GM23338 (cell line): ENCODE results near the gene MPPED1. TPM values are rescaled to one million over a fixed set of nuclear protein-coding genes. Genes with fewer than 3 reads are reported as not detected.

ENCODE experiments used
- ATAC-seq: fragments of 200-7000 bp; cut with Tn5 transposase; 3 replicates; pipeline ENCODE4 v1.9.1; 2020
- DNase-seq: peaks from one replicate; pipeline ENCODE4 v3.0.0-alpha.2; 2015; ENCODE audit warnings: low spot score
- H2AFZ ChIP-seq: fragments of 200-600 bp; sonication (generic); 2 replicates; pipeline ENCODE4 v1.8.0; 2016; ENCODE audit warnings: antibody characterized with exemption, mild to moderate bottlenecking, moderate library complexity
- H3F3A ChIP-seq: fragments of 200-600 bp; sonication (generic); replicated peaks from 2 replicates; pipeline ENCODE4 v1.8.0; 2017; ENCODE audit warnings: antibody characterized with exemption, mixed run types, low read depth
- H3K27ac ChIP-seq: fragments of 200-600 bp; sonication (generic); 2 replicates; pipeline ENCODE4 v1.6.1; 2016; ENCODE audit warnings: low read depth
- H3K27me3 ChIP-seq: fragments of 200-600 bp; sonication (generic); 2 replicates; pipeline ENCODE4 v1.8.0; 2016; ENCODE audit warnings: mild to moderate bottlenecking, mixed run types, moderate library complexity; ENCODE audit not compliant: insufficient read depth
- H3K36me3 ChIP-seq: fragments of 200-600 bp; sonication (generic); 2 replicates; pipeline ENCODE4 v1.8.0; 2016; ENCODE audit warnings: mild to moderate bottlenecking; ENCODE audit not compliant: insufficient read depth
- H3K4me1 ChIP-seq: fragments of 200-600 bp; sonication (generic); 2 replicates; pipeline ENCODE4 v1.8.0; 2016; ENCODE audit warnings: mild to moderate bottlenecking, moderate library complexity; ENCODE audit not compliant: insufficient read depth
- H3K4me2 ChIP-seq: fragments of 200-600 bp; sonication (generic); 2 replicates; pipeline ENCODE4 v1.7.1; 2017; ENCODE audit warnings: mixed run types
- H3K4me3 ChIP-seq: fragments of 200-600 bp; sonication (generic); 2 replicates; pipeline ENCODE4 v1.6.1; 2016; ENCODE audit warnings: mixed run types
- H3K79me2 ChIP-seq: fragments of 200-600 bp; sonication (generic); replicated peaks from 2 replicates; pipeline ENCODE4 v1.8.0; 2017; ENCODE audit warnings: mild to moderate bottlenecking; ENCODE audit not compliant: insufficient read depth
- H3K9me2 ChIP-seq: fragments of 200-600 bp; sonication (generic); 2 replicates; pipeline ENCODE4 v1.8.0; 2017; ENCODE audit not compliant: insufficient read depth
- H4K20me1 ChIP-seq: fragments of 200-600 bp; sonication (generic); replicated peaks from 2 replicates; pipeline ENCODE4 v1.8.0; 2017; ENCODE audit warnings: mild to moderate bottlenecking; ENCODE audit not compliant: insufficient read depth
- H3K27ac Mint-ChIP-seq: 2 replicates; pipeline ENCODE4 v1.8.0; 2020; ENCODE audit warnings: inconsistent platforms, mild to moderate bottlenecking, moderate library complexity, mixed read lengths
- H3K27me3 Mint-ChIP-seq: 3 replicates; pipeline ENCODE4 v1.8.0; 2022; ENCODE audit warnings: low read depth, mild to moderate bottlenecking, moderate library complexity, mixed read lengths, inconsistent platforms; ENCODE audit not compliant: insufficient read depth, poor library complexity
- H3K36me3 Mint-ChIP-seq: 3 replicates; pipeline ENCODE4 v1.8.0; 2021; ENCODE audit warnings: low read depth, mild to moderate bottlenecking, inconsistent platforms, moderate library complexity, mixed read lengths
- H3K4me1 Mint-ChIP-seq: 3 replicates; pipeline ENCODE4 v1.8.0; 2020; ENCODE audit warnings: mild to moderate bottlenecking, inconsistent platforms, mixed read lengths
- H3K4me3 Mint-ChIP-seq: 3 replicates; pipeline ENCODE4 v1.8.0; 2021; ENCODE audit warnings: moderate library complexity, mild to moderate bottlenecking, inconsistent platforms, mixed read lengths
- H3K9me3 Mint-ChIP-seq: 3 replicates; pipeline ENCODE4 v1.8.0; 2020; ENCODE audit warnings: moderate library complexity, mild to moderate bottlenecking, inconsistent platforms, mixed read lengths
- CTCF ChIP-seq, 2 experiments: fragments of 200-600 bp in 1 of 2; sonication (generic) in 1 of 2; conservative IDR thresholded peaks; 2 replicates each; pipeline versions ENCODE4 v1.5.1 to v1.6.1; 2016 to 2017; ENCODE audit warnings: antibody characterized with exemption in 2 of 2, low read depth in 2 of 2, mild to moderate bottlenecking in 2 of 2, moderate library complexity in 1 of 2
- EZH2 ChIP-seq: fragments of 200-600 bp; sonication (generic); IDR thresholded peaks from one replicate; pipeline ENCODE4 v1.8.0; 2017; ENCODE audit warnings: antibody characterized with exemption, mild to moderate bottlenecking, low read depth; ENCODE audit not compliant: unreplicated experiment
- EZH2phosphoT487 ChIP-seq: fragments of 200-600 bp; sonication (generic); IDR thresholded peaks from one replicate; pipeline ENCODE4 v1.8.1; 2018; ENCODE audit warnings: antibody characterized with exemption; ENCODE audit not compliant: unreplicated experiment
- POLR2AphosphoS5 ChIP-seq: IDR thresholded peaks from 2 replicates; pipeline ENCODE4 v1.6.1; 2016; ENCODE audit warnings: antibody characterized with exemption, low read depth
- STAT1 ChIP-seq: IDR thresholded peaks from one replicate; pipeline ENCODE4 v1.6.1; 2016; ENCODE audit warnings: antibody characterized with exemption; ENCODE audit not compliant: unreplicated experiment
- ZNF114 ChIP-seq: fragments of 250-450 bp; sonication (Bioruptor Pico); IDR thresholded peaks from 2 replicates; pipeline ENCODE4 v1.5.0; 2020; ENCODE audit warnings: mild to moderate bottlenecking, moderate library complexity
- ZNF331 ChIP-seq: fragments of 250-450 bp; sonication (Bioruptor Pico); IDR thresholded peaks from 2 replicates; pipeline ENCODE4 v1.5.0; 2020; ENCODE audit warnings: low read depth, mild to moderate bottlenecking, moderate library complexity
- polyA plus RNA-seq: library from polyadenylated mRNA; unstranded; fragments of >200 nt; fragmentation: Nextera tagmentation; extraction: Ambion mirVana; gene quantifications from 2 replicates; pipeline ENCODE4 v1.2.1, GENCODE V29; 2016
- total RNA-seq: library from RNA; depleted of rRNA; stranded (reverse); fragments of >200 nt; shearing (Covaris generic); gene quantifications from 2 replicates; pipeline ENCODE4 v1.2.3, GENCODE V29; 2014
- TF ChIP-seq, protein P1 (sequence below): IDR thresholded peaks from 2 replicates; pipeline ENCODE4 v1.6.1; 2016; ENCODE audit warnings: antibody characterized with exemption
- TF ChIP-seq, protein P2 (sequence below): IDR thresholded peaks from one replicate; pipeline ENCODE4 v1.6.1; 2018; ENCODE audit warnings: antibody characterized with exemption; ENCODE audit not compliant: unreplicated experiment

MPPED1 gene
- total and polyA plus RNA-seq, 2 experiments from 2014 or later: 0.56 TPM; not detected in 1

- peak; percentile 14; the same call in 1 of the 3 replicates for ATAC-seq
- H3K27me3 Mint-ChIP-seq: peaks cover 34% of the 10 kb centered on the region
Observed at GRCh38 chr22:43412808-43413795, 1.3 kb downstream of the MPPED1 start.

More at GRCh38 chr22:43412808-43413795, 1.3 kb downstream of the MPPED1 start:
- Histone ChIP-seq H3K27ac (no peak overlapping the region), H3K27me3 (peaks cover 43% of the 10 kb centered on the region), H3K4me2 (peak overlapping the region; percentile 84; the same call in 1 of the 2 replicates), H3F3A (no peaks in the 10 kb centered on the region), H3K36me3 (no peaks in the 10 kb centered on the region), H3K4me1 (peaks cover 10% of the 10 kb centered on the region; the same call in 1 of the 2 replicates), H3K4me3 (peak overlapping the region; percentile 59), H3K9me2 (no peaks in the 10 kb centered on the region), H4K20me1 (no peaks in the 10 kb centered on the region), H3K79me2 (no peaks in the 10 kb centered on the region), H2AFZ (no peak overlapping the region)
- DNase-seq: no peak
- peak overlapping the region; percentile 72 for H3K4me3 Mint-ChIP-seq
- no peaks in the 10 kb centered on the region for H3K36me3 Mint-ChIP-seq
- no peaks in the 10 kb centered on the region for H3K9me3 Mint-ChIP-seq
- no peak overlapping the region for H3K27ac Mint-ChIP-seq
- TF ChIP-seq, protein P1, sequence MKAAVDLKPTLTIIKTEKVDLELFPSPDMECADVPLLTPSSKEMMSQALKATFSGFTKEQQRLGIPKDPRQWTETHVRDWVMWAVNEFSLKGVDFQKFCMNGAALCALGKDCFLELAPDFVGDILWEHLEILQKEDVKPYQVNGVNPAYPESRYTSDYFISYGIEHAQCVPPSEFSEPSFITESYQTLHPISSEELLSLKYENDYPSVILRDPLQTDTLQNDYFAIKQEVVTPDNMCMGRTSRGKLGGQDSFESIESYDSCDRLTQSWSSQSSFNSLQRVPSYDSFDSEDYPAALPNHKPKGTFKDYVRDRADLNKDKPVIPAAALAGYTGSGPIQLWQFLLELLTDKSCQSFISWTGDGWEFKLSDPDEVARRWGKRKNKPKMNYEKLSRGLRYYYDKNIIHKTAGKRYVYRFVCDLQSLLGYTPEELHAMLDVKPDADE: no peak
- TF ChIP-seq EZH2: no peak
- TF ChIP-seq, protein P2, sequence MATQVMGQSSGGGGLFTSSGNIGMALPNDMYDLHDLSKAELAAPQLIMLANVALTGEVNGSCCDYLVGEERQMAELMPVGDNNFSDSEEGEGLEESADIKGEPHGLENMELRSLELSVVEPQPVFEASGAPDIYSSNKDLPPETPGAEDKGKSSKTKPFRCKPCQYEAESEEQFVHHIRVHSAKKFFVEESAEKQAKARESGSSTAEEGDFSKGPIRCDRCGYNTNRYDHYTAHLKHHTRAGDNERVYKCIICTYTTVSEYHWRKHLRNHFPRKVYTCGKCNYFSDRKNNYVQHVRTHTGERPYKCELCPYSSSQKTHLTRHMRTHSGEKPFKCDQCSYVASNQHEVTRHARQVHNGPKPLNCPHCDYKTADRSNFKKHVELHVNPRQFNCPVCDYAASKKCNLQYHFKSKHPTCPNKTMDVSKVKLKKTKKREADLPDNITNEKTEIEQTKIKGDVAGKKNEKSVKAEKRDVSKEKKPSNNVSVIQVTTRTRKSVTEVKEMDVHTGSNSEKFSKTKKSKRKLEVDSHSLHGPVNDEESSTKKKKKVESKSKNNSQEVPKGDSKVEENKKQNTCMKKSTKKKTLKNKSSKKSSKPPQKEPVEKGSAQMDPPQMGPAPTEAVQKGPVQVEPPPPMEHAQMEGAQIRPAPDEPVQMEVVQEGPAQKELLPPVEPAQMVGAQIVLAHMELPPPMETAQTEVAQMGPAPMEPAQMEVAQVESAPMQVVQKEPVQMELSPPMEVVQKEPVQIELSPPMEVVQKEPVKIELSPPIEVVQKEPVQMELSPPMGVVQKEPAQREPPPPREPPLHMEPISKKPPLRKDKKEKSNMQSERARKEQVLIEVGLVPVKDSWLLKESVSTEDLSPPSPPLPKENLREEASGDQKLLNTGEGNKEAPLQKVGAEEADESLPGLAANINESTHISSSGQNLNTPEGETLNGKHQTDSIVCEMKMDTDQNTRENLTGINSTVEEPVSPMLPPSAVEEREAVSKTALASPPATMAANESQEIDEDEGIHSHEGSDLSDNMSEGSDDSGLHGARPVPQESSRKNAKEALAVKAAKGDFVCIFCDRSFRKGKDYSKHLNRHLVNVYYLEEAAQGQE: no peak
- TF ChIP-seq CTCF (conservative IDR thresholded peaks at IDR 0.05; ENCODE audit: low read depth in 2 of 2): no peak
- TF ChIP-seq POLR2AphosphoS5: no peak
- no peak for TF ChIP-seq STAT1
- no peak for TF ChIP-seq EZH2phosphoT487
- no peak for TF ChIP-seq ZNF331 (CRISPR knock-in tag)
- TF ChIP-seq ZNF114 (CRISPR knock-in tag): no peak
- peaks cover 11% of the 10 kb centered on the region; the same call in 2 of the 3 replicates for H3K4me1 Mint-ChIP-seq
